ENCODE results near the gene INTS14.

DNA sequence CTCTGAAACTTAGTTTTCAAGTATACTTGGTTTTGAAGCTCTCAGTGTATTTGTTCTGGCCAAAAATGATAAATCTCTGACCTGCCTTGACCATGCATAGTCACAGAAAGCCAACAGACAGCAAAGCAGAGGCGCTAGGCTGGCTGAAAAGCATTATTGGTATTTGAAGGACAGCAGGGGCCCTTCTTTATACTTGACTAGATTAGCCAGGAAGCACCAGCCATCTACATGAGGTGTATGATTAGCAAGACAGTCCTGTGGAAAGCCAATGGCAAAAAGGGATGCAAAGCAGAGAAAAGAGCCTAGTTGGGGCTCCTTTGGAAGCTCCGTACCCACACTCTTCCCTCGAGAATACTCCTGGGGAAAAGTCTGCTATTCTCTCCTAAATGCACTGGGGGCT is 18.6 kb upstream of the INTS14 start:
- TF ChIP-seq TAF1 (conservative IDR thresholded peaks at IDR 0.05) = no peak
- TF ChIP-seq YY1 (IDR thresholded peaks at IDR 0.05) = no peak
- no peak for TF ChIP-seq CTCF (IDR thresholded peaks at IDR 0.05; ENCODE audit: low read depth, low read length, missing input control)
- TF ChIP-seq GABPA (IDR thresholded peaks at IDR 0.05 in 1 of 2, conservative IDR thresholded peaks at IDR 0.05 in 1 of 2) = no peak
- no peak for TF ChIP-seq EGR1 (IDR thresholded peaks at IDR 0.05; ENCODE audit: low read depth in 2 of 2)
- no peak for TF ChIP-seq RAD21 (IDR thresholded peaks at IDR 0.05)
- TF ChIP-seq RXRA (IDR thresholded peaks at IDR 0.05) = no peak
- no peak for TF ChIP-seq MAX (IDR thresholded peaks at IDR 0.05)
- TF ChIP-seq SP1 (IDR thresholded peaks at IDR 0.05) = no peak
- TF ChIP-seq, protein P1, sequence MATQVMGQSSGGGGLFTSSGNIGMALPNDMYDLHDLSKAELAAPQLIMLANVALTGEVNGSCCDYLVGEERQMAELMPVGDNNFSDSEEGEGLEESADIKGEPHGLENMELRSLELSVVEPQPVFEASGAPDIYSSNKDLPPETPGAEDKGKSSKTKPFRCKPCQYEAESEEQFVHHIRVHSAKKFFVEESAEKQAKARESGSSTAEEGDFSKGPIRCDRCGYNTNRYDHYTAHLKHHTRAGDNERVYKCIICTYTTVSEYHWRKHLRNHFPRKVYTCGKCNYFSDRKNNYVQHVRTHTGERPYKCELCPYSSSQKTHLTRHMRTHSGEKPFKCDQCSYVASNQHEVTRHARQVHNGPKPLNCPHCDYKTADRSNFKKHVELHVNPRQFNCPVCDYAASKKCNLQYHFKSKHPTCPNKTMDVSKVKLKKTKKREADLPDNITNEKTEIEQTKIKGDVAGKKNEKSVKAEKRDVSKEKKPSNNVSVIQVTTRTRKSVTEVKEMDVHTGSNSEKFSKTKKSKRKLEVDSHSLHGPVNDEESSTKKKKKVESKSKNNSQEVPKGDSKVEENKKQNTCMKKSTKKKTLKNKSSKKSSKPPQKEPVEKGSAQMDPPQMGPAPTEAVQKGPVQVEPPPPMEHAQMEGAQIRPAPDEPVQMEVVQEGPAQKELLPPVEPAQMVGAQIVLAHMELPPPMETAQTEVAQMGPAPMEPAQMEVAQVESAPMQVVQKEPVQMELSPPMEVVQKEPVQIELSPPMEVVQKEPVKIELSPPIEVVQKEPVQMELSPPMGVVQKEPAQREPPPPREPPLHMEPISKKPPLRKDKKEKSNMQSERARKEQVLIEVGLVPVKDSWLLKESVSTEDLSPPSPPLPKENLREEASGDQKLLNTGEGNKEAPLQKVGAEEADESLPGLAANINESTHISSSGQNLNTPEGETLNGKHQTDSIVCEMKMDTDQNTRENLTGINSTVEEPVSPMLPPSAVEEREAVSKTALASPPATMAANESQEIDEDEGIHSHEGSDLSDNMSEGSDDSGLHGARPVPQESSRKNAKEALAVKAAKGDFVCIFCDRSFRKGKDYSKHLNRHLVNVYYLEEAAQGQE (IDR thresholded peaks at IDR 0.05) = no peak
- no peak for TF ChIP-seq JUND (IDR thresholded peaks at IDR 0.05)
- TF ChIP-seq, protein P2, sequence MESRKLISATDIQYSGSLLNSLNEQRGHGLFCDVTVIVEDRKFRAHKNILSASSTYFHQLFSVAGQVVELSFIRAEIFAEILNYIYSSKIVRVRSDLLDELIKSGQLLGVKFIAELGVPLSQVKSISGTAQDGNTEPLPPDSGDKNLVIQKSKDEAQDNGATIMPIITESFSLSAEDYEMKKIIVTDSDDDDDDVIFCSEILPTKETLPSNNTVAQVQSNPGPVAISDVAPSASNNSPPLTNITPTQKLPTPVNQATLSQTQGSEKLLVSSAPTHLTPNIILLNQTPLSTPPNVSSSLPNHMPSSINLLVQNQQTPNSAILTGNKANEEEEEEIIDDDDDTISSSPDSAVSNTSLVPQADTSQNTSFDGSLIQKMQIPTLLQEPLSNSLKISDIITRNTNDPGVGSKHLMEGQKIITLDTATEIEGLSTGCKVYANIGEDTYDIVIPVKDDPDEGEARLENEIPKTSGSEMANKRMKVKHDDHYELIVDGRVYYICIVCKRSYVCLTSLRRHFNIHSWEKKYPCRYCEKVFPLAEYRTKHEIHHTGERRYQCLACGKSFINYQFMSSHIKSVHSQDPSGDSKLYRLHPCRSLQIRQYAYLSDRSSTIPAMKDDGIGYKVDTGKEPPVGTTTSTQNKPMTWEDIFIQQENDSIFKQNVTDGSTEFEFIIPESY (IDR thresholded peaks at IDR 0.05) = no peak
- TF ChIP-seq FOXA1 (IDR thresholded peaks at IDR 0.05) = no peak
- TF ChIP-seq, protein P3, sequence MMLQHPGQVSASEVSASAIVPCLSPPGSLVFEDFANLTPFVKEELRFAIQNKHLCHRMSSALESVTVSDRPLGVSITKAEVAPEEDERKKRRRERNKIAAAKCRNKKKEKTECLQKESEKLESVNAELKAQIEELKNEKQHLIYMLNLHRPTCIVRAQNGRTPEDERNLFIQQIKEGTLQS (IDR thresholded peaks at IDR 0.05) = no peak

All from liver (tissue), 3 donors.